Urinary bladder (tissue), 2 donors: ENCODE data around the gene STX11. TPM values are rescaled to one million over a fixed set of nuclear protein-coding genes. Genes with fewer than 3 reads are reported as not detected.

Experiments
- polyA plus RNA-seq: library from polyadenylated mRNA; stranded (reverse); fragments of 200-250 nt; gene quantifications from one replicate; pipeline ENCODE4 v1.2.3, GENCODE V29; 2013
- total RNA-seq: library from RNA; depleted of rRNA; stranded (reverse); fragments of >200 nt; gene quantifications from one replicate; pipeline ENCODE4 v1.2.3, GENCODE V29; 2014
- donor health status: healthy.

STX11 gene
- total and polyA plus RNA-seq, 2 donors: 2.7 to 4.4 TPM

Other genes starting within 250 kb of the STX11 start
- gene PLAGL1, start 142.3 kb upstream of the STX11 start, total RNA-seq: 131 TPM
- 43.2 TPM for gene PLAGL1, start 142.3 kb upstream of the STX11 start, polyA plus RNA-seq
- 58.6 TPM for gene SF3B5, start 54.9 kb upstream of the STX11 start, total RNA-seq
- gene SF3B5, start 54.9 kb upstream of the STX11 start, polyA plus RNA-seq: 181 TPM
- 256 TPM for gene UTRN, start 134.8 kb downstream of the STX11 start, total RNA-seq
- gene UTRN, start 134.8 kb downstream of the STX11 start, polyA plus RNA-seq: 43.7 TPM